ENCODE data around the gene DHRS4.
"Not testable (repeated sequence)": the region's sequence is repeated elsewhere in the genome, so short reads cannot be mapped to it uniquely, and the experiment has no call there.

DHRS4 gene

DNA sequence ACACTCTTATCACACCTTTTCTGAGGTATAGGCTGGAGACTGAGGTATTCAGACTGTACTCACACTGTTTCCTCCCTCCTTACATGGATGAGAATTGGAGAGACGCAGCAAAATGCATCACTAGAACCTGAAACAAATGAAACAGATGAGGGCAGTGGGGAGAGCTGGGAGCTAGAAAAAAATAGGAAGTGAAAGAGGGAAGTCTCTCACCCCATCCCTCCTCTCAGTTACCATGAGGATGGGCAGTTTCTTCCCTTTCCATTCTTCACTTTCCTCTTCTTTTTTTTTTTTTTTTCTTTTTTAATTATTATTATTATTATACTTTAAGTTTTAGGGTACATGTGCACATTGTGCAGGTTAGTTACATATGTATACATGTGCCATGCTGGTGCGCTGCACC, 48.1 kb downstream of the DHRS4 start:
- H3K36me3 ChIP-seq (ENCODE audit: control insufficient read depth, insufficient read depth, low read length) = not testable (repeated sequence)

DNA sequence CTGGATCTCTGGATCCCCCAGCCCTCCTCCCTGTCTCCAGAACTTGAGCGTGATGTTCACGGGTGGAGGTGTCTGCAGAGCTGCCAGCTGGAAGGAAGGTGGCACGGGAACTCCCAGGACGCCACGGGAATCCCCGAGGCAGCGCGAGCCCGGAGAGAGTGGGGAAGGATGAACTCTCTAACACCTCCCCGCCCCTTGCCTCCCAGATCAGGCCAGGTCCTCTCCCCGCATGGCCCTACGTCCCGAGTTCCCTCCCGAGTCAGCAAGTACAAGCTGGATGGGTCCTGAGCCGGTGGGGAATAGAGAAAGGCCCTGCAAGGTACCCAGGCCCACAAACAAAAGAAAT, 52.9 kb downstream of the DHRS4 start:
- not testable (repeated sequence) for DNase-seq (ENCODE audit: extremely low read depth, insufficient read length); H3K36me3 ChIP-seq (ENCODE audit: control insufficient read depth, insufficient read depth, low read length); H3K27me3 ChIP-seq (replicated peaks; ENCODE audit: control insufficient read depth, insufficient read depth, low read length)
- H3K4me3 ChIP-seq (replicated peaks; ENCODE audit: low read depth, low read length) = peak overlapping the region; percentile 58

More for the DNA sequence above, 48.1 kb downstream of the DHRS4 start:
- H3K4me3 ChIP-seq (replicated peaks; ENCODE audit: low read depth, low read length); DNase-seq (ENCODE audit: extremely low read depth, insufficient read length); H3K27me3 ChIP-seq (replicated peaks; ENCODE audit: control insufficient read depth, insufficient read depth, low read length): not testable (repeated sequence)

DNA sequence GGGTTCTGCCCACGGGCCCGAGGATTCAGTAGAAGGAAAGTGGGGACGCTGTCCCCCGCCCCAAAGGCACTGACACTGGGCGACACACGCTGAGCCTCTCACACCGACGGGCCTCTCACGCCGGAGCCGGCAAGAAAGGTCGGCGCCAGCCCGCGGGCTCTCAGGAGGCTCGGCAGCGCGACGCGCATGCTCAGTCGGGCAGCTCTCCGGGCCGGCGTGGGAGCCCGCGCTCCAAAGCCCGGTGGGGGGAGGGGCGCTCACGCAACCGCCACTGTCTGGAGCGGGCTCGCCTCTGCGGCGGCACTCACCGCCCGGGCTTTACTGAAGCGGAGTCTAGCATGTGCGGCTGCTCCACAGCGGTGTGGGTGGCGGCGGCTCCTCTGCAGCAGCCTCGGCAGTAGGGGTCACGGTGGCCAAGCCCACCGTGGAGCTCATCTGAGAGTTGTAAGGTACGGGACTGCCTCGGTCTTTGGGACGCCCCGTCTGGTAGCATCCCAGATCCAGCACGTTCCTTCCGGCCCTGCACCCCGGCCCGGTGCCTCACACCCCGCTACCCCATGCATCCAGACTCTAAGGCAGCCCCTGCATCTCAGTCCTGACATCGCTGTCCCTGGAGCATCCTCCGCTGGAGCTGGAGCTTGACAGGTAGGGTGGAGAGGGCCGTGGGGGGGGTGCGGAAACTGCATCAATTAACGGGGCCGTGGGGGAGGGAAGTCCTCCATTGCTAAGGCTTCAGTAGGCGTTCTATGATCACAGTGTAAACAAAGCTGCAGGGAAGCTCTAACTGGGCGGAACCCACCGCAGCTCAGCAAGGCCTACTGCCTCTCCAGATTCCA, 53.5 kb downstream of the DHRS4 start:
- H3K36me3 ChIP-seq (ENCODE audit: control insufficient read depth, insufficient read depth, low read length); H3K27me3 ChIP-seq (replicated peaks; ENCODE audit: control insufficient read depth, insufficient read depth, low read length): not testable (repeated sequence)
- peak; percentile 50 for DNase-seq (ENCODE audit: extremely low read depth, insufficient read length)
- H3K4me3 ChIP-seq (replicated peaks; ENCODE audit: low read depth, low read length) = peak overlapping the region; percentile 58

DNA sequence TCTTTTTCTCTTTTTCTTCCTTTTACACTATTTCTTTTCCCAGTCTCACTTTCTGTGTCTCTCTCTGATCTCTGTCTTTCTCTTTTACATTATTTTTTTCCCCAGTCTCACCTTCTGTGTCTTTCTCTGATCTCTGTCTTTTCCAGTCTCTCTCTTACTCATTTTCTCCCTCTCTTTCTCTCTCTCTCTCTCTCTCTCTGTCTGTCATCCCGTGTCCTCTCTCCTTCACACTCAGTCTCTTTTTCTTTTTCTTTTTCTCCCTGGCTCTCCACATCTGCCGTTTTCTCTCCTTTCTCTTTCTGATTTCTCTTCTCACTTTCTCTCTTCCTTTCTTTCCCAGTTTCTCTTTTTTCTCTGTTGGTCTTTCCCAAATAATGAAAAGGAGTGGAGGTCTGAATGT, 57.5 kb downstream of the DHRS4 start:
- no peak for DNase-seq (ENCODE audit: extremely low read depth, insufficient read length)
- no peaks in the 10 kb centered on the region for H3K27me3 ChIP-seq (replicated peaks; ENCODE audit: control insufficient read depth, insufficient read depth, low read length)
- TF ChIP-seq, protein P1, sequence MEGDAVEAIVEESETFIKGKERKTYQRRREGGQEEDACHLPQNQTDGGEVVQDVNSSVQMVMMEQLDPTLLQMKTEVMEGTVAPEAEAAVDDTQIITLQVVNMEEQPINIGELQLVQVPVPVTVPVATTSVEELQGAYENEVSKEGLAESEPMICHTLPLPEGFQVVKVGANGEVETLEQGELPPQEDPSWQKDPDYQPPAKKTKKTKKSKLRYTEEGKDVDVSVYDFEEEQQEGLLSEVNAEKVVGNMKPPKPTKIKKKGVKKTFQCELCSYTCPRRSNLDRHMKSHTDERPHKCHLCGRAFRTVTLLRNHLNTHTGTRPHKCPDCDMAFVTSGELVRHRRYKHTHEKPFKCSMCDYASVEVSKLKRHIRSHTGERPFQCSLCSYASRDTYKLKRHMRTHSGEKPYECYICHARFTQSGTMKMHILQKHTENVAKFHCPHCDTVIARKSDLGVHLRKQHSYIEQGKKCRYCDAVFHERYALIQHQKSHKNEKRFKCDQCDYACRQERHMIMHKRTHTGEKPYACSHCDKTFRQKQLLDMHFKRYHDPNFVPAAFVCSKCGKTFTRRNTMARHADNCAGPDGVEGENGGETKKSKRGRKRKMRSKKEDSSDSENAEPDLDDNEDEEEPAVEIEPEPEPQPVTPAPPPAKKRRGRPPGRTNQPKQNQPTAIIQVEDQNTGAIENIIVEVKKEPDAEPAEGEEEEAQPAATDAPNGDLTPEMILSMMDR (IDR thresholded peaks at IDR 0.05; ENCODE audit: insufficient read depth, low read length, poor library complexity, severe bottlenecking) = no peak
- no peaks in the 10 kb centered on the region for H3K36me3 ChIP-seq (ENCODE audit: control insufficient read depth, insufficient read depth, low read length)
- no peak overlapping the region for H3K4me3 ChIP-seq (replicated peaks; ENCODE audit: low read depth, low read length)

DNA sequence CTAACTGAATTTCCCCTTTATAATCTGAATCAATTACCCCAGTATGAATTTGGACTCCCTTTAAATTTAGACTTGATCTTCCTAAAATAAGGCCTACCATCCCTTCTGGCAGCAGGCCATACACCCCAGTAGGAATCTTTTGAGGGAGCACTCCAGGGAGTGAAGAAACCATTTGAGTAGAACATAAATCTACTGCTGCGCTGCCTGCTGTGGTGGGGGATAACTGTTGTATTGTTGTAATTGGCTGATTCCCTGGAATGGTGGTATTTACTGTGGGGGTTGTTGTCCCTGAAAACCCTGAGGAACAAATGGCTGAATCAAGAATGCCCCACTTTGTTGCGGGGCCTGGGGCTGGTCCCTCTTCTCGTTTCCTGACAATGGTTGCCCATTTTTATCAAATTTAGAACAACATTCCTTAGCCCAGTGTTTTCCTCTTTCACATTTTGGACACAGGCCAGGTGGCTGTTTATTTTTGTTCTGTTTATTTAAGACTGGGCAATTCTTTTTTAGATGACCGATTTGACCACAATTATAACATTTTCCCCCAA, 59.2 kb downstream of the DHRS4 start:
- not testable (repeated sequence) for H3K27me3 ChIP-seq (replicated peaks; ENCODE audit: control insufficient read depth, insufficient read depth, low read length); H3K36me3 ChIP-seq (ENCODE audit: control insufficient read depth, insufficient read depth, low read length); H3K4me3 ChIP-seq (replicated peaks; ENCODE audit: low read depth, low read length); DNase-seq (ENCODE audit: extremely low read depth, insufficient read length)

DNA sequence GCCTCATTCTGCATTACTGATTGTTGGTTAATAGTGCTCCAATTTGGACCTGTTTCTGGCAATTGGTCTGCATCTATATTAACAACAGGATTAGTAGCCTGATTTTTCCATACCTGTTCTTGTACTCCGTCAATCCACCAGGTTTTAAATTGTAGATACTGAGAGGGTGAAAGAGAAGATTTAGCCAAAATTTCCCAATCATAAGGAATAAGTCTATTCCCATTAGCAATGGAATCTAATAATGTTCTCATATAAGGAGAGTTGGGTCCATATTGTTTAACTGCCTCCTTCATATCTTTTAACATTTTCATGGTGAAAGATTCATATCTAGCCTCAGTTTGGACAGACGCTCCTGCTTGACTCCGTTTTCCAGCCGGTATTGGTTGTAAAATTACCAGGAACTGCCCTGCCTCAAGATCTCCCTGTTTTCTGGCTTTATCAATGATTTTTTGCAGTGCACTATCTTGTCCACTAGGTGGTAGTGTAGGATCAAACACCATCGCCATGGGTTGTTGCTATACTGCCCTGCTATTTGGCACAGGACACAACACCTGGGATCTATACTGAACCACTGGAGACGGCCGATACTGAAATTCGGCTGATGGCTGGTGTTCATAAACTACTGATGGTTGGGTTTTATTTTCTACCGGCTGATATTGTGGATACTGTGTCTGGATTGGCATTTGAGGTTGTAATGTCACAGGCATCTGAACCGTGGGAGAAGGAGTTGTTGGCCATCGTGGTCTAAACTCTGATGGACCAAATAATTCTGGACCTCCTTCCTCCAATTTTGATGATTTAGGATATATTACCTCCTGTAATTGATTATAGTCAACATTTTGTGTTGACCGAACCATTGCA, 60.3 kb downstream of the DHRS4 start:
- no peak for DNase-seq (ENCODE audit: extremely low read depth, insufficient read length)
- TF ChIP-seq, protein P1 (IDR thresholded peaks at IDR 0.05; ENCODE audit: insufficient read depth, low read length, poor library complexity, severe bottlenecking) = peak; percentile 80
- no peak overlapping the region for H3K4me3 ChIP-seq (replicated peaks; ENCODE audit: low read depth, low read length)
- no peaks in the 10 kb centered on the region for H3K27me3 ChIP-seq (replicated peaks; ENCODE audit: control insufficient read depth, insufficient read depth, low read length)
- no peaks in the 10 kb centered on the region for H3K36me3 ChIP-seq (ENCODE audit: control insufficient read depth, insufficient read depth, low read length)

DNA sequence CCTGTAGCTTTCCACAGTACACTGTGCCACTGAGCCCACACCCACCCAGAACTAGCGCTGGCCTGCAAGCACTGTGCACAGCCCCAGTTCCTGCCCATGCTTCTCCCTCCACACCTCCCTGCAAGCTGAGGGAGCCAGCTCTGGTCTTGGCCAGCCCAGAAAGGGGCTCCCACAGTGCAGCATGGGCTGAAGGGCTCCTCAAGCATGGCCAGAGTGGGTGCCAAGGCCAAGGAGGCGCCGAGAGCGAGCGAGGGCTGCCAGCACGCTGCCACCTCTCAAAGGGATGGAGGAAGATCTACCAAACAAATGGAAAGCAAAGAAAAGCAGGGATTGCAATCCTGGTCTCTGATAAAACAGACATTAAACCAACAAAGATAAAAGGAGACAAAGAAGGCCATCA, 62.2 kb downstream of the DHRS4 start:
- not testable (repeated sequence) for DNase-seq (ENCODE audit: extremely low read depth, insufficient read length); H3K27me3 ChIP-seq (replicated peaks; ENCODE audit: control insufficient read depth, insufficient read depth, low read length); H3K36me3 ChIP-seq (ENCODE audit: control insufficient read depth, insufficient read depth, low read length); H3K4me3 ChIP-seq (replicated peaks; ENCODE audit: low read depth, low read length)

Measured in GM06990 (cell line).